IPS-20b (cell line): Measurements from ENCODE around the gene LRFN4.

Experiments used
- H3K27ac ChIP-seq: one replicate; pipeline ENCODE4 v1.5.1; 2013; ENCODE audit warnings: low read length
- H3K27me3 ChIP-seq: 2 replicates; pipeline ENCODE4 v1.6.1; 2013; ENCODE audit warnings: mild to moderate bottlenecking, low read length, inconsistent platforms; ENCODE audit not compliant: insufficient read depth
- H3K36me3 ChIP-seq: 2 replicates; pipeline ENCODE4 v1.6.1; 2013; ENCODE audit warnings: low read depth, mild to moderate bottlenecking, inconsistent platforms, low read length, moderate library complexity; ENCODE audit not compliant: insufficient read depth
- H3K4me1 ChIP-seq: 2 replicates; pipeline ENCODE4 v1.6.1; 2013; ENCODE audit warnings: mild to moderate bottlenecking, control low read depth, inconsistent platforms, low read length, moderate library complexity; ENCODE audit not compliant: insufficient read depth
- H3K4me3 ChIP-seq: 2 replicates; pipeline ENCODE4 v1.5.1; 2013; ENCODE audit warnings: mild to moderate bottlenecking, low read length, inconsistent platforms
- H3K9ac ChIP-seq: 2 replicates; pipeline ENCODE4 v1.6.1; 2013; ENCODE audit warnings: low read depth, mild to moderate bottlenecking, inconsistent platforms, low read length, moderate library complexity
- H3K9me3 ChIP-seq: 2 replicates; pipeline ENCODE4 v1.6.1; 2013; ENCODE audit warnings: mild to moderate bottlenecking, low read depth, low read length, inconsistent platforms; ENCODE audit not compliant: insufficient read depth

Gene LRFN4

DNA sequence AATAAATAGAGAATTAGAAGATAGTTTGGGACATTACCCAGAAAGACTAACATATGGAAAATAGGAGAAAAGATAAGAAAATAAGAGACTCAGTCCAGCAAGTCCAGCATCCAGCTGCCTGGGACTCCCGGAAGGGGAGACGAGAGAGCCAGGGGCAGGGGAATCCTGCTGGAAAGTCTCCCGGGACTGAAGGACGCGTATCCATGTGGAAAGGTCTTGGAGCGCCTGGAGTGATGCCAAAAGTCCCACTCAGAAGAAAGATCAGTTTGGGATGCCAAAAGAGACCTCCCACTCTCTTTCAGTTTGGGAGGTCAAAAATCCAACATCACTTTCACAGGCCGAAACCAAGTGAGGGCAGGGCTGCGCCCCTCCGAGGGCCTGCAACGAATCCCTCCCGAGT is 30.7 kb downstream of the LRFN4 start:
- Histone ChIP-seq H3K4me3 (no peak overlapping the region), H3K27me3 (no peaks in the 10 kb centered on the region), H3K9ac (no peak overlapping the region), H3K36me3 (no peaks in the 10 kb centered on the region), H3K9me3 (no peaks in the 10 kb centered on the region), H3K27ac (no peak overlapping the region), H3K4me1 (peaks cover 11% of the 10 kb centered on the region; the same call in 1 of the 2 replicates)

DNA sequence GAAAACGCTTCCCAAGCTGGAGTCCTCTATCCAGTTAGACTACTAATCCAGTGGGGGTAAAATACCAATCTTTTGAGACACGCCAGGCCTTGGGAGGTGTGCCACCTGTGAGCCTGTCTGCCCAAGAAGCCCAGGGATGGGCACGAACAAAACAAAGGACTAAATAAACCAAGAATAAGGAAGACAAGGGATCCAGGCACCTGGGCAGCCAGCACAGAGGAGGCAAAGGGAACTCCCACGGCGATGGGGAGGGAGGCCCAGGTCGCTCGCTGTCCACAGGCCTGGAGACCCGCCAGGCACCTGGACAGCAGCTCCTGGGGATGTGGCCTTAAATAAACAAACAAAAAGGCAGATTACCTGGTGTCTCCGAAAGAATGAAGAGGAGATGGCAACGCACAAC is 31.4 kb downstream of the LRFN4 start:
- Histone ChIP-seq H3K27me3 (no peaks in the 10 kb centered on the region), H3K36me3 (no peaks in the 10 kb centered on the region), H3K4me3 (no peak overlapping the region), H3K9ac (no peak overlapping the region), H3K27ac (no peak overlapping the region), H3K9me3 (no peaks in the 10 kb centered on the region), H3K4me1 (peaks cover 16% of the 10 kb centered on the region; the same call in 1 of the 2 replicates)

DNA sequence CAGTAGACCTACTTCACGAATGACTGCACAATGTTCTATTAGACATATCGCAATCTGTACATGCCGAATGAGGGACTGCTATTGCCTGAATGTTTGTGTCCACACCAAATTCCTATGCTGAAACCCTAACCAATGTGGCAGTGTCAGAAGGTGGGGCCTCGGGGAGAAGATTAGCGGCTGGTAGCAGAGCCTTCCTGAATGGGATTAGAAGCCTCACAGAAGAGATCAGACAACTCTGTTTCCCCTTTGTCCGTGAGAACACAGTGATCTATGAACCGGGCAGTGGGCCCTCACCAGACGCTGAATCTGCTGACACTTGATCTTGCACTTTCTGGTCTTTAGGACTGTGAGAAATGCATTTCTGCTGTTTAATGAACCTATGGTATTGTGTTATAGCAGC is 33.1 kb downstream of the LRFN4 start:
- Histone ChIP-seq H3K27ac (no peak overlapping the region), H3K9me3 (no peaks in the 10 kb centered on the region), H3K4me1 (peaks cover 23% of the 10 kb centered on the region; the same call in 1 of the 2 replicates)

DNA sequence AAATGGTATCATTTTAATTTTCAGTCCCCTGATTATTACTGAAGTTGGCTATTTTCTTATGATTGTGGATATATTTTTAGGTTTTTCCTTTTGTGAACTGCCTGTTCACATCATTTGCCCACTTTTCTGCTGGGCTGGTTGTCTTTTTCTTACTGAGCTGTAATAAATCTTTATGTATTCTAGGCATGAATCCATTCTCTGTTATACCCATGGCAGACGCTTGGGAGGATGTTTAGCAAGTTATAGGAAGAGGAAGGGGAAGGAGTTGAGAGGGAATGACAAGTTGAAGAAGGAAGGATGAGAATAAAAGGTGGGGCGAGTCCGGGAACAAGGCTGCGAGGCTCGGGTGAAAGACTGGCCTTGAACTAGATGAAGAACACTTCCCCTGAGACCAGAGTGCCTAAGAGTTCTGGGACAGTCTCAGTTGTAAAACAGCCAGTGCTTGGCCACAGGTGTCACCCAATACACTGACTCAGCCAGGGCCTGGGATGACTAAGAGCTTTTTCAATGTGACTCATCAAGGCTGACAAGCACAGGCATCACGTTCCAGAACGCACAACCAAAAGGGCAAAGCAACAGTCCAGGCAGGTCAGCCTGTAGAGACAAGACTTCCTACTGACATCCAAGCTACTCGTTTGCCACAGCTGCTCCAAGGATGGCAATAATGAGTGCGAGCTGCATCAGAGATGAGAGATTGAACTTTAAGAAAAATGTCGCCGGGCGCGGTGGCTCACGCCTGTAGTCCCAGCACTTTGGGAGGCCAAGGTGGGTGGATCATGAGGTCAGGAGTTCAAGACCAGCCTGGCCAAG is 35.2 kb downstream of the LRFN4 start:
- no peaks in the 10 kb centered on the region for H3K9me3 ChIP-seq
- H3K27me3 ChIP-seq: no peaks in the 10 kb centered on the region
- no peaks in the 10 kb centered on the region for H3K36me3 ChIP-seq
- H3K4me1 ChIP-seq: peaks cover 19% of the 10 kb centered on the region; the same call in 1 of the 2 replicates
- H3K27ac ChIP-seq: no peak overlapping the region
- H3K4me3 ChIP-seq: no peak overlapping the region
- H3K9ac ChIP-seq: no peak overlapping the region

More for the DNA sequence above, 33.1 kb downstream of the LRFN4 start:
- Histone ChIP-seq H3K4me3 (no peak overlapping the region), H3K27me3 (no peaks in the 10 kb centered on the region), H3K36me3 (no peaks in the 10 kb centered on the region), H3K9ac (no peak overlapping the region)

DNA sequence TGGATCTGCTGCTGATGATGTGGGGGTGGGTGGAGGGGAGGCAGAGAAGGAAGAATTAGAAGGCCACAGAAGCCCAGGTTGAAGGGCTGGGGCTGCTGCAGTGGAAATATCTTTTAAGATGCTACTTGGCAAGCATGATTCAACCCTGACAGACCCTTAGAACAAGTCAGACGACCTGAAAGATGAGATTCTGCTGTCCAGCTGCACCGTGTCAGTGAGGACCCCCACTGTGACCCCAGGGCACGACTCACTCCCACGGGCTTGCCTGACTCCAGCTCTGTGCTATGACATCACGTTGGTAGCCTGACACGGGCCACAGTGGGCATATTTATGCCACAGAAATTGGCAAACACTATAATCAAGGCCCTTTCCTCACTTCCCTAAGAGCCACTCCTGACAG is 36.0 kb downstream of the LRFN4 start:
- no peak overlapping the region for H3K27ac ChIP-seq
- no peak overlapping the region for H3K9ac ChIP-seq
- peaks cover 19% of the 10 kb centered on the region; the same call in 1 of the 2 replicates for H3K4me1 ChIP-seq
- no peaks in the 10 kb centered on the region for H3K36me3 ChIP-seq
- H3K9me3 ChIP-seq: no peaks in the 10 kb centered on the region
- H3K4me3 ChIP-seq: no peak overlapping the region
- no peaks in the 10 kb centered on the region for H3K27me3 ChIP-seq

DNA sequence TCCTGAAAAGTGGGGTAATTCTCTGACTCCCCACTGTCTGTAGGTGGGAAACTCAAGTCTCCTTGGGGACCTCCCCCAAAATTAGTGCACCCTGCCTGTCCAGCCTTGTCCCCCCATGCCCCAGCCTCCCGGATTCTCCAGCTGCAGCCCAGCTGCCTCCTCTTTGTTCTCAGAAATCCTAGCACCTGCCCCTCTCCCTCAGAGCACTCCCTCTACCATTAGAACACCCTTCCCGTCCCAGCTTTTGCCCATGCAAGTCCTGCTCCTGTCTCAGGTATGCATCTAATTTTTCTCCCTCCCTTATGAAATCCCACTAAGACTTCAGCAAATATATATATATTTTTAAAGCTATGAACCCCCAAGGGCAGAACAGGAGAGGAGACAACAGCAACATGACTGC is 37.3 kb downstream of the LRFN4 start:
- Histone ChIP-seq H3K9ac (no peak overlapping the region), H3K4me1 (peaks cover 19% of the 10 kb centered on the region; the same call in 1 of the 2 replicates), H3K36me3 (no peaks in the 10 kb centered on the region), H3K27ac (no peak overlapping the region), H3K4me3 (no peak overlapping the region), H3K27me3 (no peaks in the 10 kb centered on the region), H3K9me3 (no peaks in the 10 kb centered on the region)

DNA sequence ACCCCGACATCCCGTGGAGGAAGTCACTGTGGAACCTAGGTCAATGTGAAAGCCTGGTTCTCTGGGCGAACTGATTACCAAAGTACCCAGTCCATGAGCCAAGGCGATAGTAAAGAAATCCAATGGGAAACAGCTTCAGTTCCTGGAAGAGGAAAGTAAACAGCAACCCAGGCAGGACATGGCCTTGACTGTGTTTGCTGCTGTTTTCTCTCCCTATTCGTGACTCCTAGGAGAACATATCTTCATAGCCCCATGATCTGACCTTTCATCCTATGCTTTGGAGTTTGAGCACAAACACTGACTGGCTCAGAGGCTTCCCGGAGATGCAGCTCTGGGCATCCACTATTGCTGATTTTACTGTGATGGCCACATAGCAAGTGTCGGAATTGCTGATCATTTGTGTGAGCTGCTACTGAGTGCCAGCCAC is 45.1 kb downstream of the LRFN4 start:
- Histone ChIP-seq H3K9ac (no peak overlapping the region), H3K36me3 (no peaks in the 10 kb centered on the region), H3K27me3 (no peaks in the 10 kb centered on the region), H3K9me3 (no peaks in the 10 kb centered on the region), H3K27ac (no peak overlapping the region), H3K4me1 (peaks cover 14% of the 10 kb centered on the region), H3K4me3 (no peak overlapping the region)

DNA sequence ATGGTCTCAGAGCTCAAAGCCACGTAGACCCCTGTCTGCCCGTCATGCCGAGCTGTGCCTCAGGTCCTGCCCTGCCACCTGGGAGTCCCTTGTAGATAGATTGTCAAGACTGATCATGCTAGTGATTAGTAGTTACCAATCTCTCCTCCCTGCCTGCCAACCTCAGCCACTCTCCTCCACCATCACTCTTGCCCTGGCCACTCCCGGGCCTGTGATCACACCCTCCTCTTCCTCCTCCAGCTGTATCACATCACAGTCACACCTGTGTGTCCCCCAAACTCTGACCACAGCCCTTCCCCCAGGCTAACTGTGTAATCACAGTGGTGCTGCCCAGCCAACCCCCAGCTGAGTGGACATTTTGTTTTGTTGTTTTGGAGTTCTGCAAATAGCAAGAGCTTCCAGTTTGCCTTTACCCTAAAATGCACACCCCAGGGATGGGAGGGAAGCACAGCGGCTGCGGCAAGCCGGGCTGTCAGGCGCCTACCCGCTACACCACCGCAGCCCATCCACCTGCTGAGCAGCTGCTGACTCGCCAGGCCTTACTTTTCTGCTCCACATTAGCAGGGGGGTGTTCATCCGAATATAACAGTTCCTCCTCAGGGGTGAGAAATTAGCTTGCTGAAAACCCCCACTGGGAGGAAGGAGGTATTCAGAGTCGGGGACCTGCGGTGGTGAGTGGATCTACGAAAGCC is 45.8 kb downstream of the LRFN4 start:
- H3K27ac ChIP-seq: no peak overlapping the region
- H3K4me3 ChIP-seq: no peak overlapping the region
- H3K36me3 ChIP-seq: no peaks in the 10 kb centered on the region
- H3K4me1 ChIP-seq: peaks cover 14% of the 10 kb centered on the region
- H3K9me3 ChIP-seq: no peaks in the 10 kb centered on the region
- no peak overlapping the region for H3K9ac ChIP-seq
- no peaks in the 10 kb centered on the region for H3K27me3 ChIP-seq

DNA sequence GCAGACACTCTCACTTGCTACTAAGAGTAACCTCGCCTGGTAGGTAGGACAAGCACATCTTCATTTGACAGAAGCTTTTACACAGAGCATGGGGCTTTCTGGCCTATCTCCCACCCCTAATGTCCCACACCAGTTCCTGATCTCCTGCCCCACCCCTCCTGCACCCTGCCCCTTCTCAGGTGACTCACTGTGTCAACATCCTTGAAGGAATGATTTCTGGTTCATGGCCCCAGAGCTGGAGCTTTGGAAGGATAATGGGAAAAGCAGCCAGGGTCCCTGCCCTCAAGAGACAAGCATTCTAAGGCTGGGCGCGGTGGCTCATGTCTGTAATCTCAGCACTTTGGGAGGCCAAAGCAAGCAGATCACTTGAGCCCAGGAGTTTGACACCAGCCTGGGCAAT is 47.2 kb downstream of the LRFN4 start:
- peaks cover 14% of the 10 kb centered on the region for H3K4me1 ChIP-seq
- H3K9ac ChIP-seq: no peak overlapping the region
- no peaks in the 10 kb centered on the region for H3K27me3 ChIP-seq
- no peak overlapping the region for H3K4me3 ChIP-seq
- no peaks in the 10 kb centered on the region for H3K9me3 ChIP-seq
- H3K27ac ChIP-seq: no peak overlapping the region
- no peaks in the 10 kb centered on the region for H3K36me3 ChIP-seq

DNA sequence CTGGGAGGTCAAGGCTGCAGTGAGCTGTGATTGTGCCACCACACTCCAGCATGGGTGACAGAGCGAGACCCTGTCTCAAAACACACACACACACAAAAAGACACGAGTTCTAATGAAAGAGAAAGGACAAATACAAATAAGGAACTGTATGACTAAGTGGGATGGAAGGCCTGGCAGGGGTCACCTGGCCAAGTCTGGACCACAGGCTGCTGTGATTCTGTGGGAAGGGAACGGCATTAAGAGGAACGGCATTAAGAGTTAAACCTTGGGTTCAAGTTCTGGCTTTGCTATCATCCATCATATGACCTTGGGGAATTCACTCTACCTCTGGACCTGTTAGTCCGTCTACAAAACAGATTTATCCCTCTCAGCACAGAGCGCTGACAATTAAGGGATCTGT is 47.7 kb downstream of the LRFN4 start:
- H3K9me3 ChIP-seq: no peaks in the 10 kb centered on the region
- H3K9ac ChIP-seq: no peak overlapping the region
- no peak overlapping the region for H3K27ac ChIP-seq
- H3K36me3 ChIP-seq: no peaks in the 10 kb centered on the region
- peaks cover 14% of the 10 kb centered on the region for H3K4me1 ChIP-seq
- no peaks in the 10 kb centered on the region for H3K27me3 ChIP-seq
- H3K4me3 ChIP-seq: no peak overlapping the region

DNA sequence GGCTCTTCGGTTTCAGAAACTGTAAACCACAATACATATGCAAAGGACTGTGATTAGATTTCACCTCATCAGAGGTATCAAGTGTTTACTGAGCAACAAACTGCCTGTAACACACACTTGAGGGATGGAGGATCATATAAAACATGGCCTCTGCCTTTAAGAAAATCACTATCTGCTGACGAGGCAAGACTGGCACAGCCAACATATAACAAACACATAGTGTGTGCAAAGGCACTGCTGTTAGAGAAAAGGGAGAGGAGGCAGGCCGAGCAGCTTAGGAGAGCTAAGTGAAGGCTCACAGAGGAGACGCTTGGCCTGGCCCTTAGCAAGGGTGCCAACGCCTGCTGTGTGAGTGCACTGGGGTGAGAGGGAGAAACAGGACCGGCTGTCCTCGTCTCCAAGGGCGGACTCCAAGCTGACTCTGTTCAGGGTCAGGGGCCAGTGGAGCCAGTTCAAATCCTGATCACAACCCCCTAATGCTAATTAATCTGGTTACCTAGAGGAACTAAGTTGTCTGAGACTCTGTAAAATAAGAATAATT is 48.2 kb downstream of the LRFN4 start:
- Histone ChIP-seq H3K27ac (no peak overlapping the region), H3K4me1 (peaks cover 14% of the 10 kb centered on the region), H3K9me3 (no peaks in the 10 kb centered on the region), H3K9ac (no peak overlapping the region), H3K36me3 (no peaks in the 10 kb centered on the region), H3K4me3 (no peak overlapping the region), H3K27me3 (no peaks in the 10 kb centered on the region)

DNA sequence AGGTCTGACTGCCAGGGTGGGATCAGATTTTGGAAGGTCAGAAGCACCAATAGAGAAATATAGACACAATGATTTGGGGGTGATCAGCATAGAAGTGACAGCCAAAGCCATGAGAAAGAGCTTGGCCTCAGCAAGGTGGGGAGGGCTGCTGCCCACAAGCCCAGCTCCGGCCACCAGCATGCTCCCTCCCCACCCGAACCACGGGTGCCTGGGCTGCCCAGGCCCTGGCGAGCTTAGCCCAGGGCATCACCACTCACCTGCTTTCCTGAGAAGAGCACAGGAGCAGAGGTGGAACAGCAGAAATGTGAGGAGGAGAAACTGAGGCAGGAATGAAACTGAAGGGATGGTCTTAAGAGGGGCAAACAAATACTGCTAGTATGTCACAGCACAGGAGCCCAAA is 48.8 kb downstream of the LRFN4 start:
- H3K27ac ChIP-seq: no peak overlapping the region
- no peaks in the 10 kb centered on the region for H3K36me3 ChIP-seq
- H3K4me3 ChIP-seq: no peak overlapping the region
- peaks cover 18% of the 10 kb centered on the region for H3K4me1 ChIP-seq
- no peak overlapping the region; the same call in 1 of the 2 replicates for H3K9ac ChIP-seq
- H3K27me3 ChIP-seq: no peaks in the 10 kb centered on the region
- H3K9me3 ChIP-seq: no peaks in the 10 kb centered on the region
